ENCODE results near the gene RNF215.

DNA sequence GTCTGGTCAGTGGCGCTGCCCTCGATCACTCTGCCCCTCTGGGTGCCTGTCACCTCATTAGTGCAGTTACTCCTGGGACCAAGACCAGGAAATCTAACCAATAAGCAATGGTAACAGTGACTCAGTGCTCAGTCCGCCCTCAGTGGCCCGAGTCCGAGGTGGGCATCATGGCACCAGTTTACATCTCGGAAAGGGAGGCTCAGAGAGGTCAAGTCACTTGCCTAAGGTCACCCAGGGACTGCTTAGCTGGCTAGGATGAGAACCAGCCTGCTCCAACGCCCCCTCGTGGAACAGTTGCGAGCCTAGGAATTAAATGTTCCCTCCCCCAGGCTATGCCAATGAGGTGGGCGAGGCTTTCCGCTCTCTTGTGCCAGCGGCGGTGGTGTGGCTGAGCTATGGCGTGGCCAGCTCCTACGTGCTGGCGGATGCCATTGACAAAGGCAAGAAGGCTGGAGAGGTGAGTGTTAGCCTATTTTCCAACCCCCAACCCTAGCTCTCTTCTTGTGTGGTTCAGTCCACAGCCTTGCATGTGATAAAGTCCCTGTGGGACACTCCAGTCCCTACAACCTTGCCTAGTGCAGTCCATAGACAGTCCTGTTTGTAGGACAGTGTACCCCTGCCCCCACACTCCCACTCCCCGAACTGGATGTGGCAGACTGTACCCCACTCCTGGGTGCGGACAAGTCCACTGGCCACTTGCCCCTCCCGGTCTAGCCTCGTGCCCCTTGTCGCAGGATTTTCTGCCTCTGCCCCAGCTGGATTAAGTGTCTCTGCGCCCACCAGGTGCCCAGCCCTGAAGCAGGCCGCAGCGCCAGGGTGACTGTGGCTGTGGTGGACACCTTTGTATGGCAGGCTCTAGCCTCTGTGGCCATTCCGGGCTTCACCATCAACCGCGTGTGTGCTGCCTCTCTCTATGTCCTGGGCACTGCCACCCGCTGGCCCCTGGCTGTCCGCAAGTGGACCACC, 39.5 kb upstream of the RNF215 start:
- TF ChIP-seq FOXA1 (IDR thresholded peaks at IDR 0.05) (no peak), NFRKB (IDR thresholded peaks at IDR 0.05) (no peak), SP1 (IDR thresholded peaks at IDR 0.05) (no peak), TARDBP (IDR thresholded peaks at IDR 0.05) (no peak), ZNF384 (IDR thresholded peaks at IDR 0.05) (no peak), FOXM1 (IDR thresholded peaks at IDR 0.05; ENCODE audit: borderline replicate concordance) (no peak), SUZ12 (IDR thresholded peaks at IDR 0.05) (no peak), ELF4 (IDR thresholded peaks at IDR 0.05) (no peak), FOXK2 (IDR thresholded peaks at IDR 0.05) (no peak), ARNT (IDR thresholded peaks at IDR 0.05) (no peak), BHLHE40 (IDR thresholded peaks at IDR 0.05; ENCODE audit: borderline replicate concordance) (no peak), CTBP1 (IDR thresholded peaks at IDR 0.05; ENCODE audit: borderline replicate concordance) (no peak)

Data from HEK293T (cell line).